ENCODE results near the gene ARF3. TPM values are rescaled to one million over a fixed set of nuclear protein-coding genes. Genes with fewer than 3 reads are reported as not detected.

The ARF3 gene
- polyA plus RNA-seq (2013, experiment 1 of 2; ENCODE audit: insufficient read length) = 136 TPM
- polyA plus RNA-seq (2013, experiment 2 of 2; ENCODE audit: insufficient read length) = 126 TPM

DNA sequence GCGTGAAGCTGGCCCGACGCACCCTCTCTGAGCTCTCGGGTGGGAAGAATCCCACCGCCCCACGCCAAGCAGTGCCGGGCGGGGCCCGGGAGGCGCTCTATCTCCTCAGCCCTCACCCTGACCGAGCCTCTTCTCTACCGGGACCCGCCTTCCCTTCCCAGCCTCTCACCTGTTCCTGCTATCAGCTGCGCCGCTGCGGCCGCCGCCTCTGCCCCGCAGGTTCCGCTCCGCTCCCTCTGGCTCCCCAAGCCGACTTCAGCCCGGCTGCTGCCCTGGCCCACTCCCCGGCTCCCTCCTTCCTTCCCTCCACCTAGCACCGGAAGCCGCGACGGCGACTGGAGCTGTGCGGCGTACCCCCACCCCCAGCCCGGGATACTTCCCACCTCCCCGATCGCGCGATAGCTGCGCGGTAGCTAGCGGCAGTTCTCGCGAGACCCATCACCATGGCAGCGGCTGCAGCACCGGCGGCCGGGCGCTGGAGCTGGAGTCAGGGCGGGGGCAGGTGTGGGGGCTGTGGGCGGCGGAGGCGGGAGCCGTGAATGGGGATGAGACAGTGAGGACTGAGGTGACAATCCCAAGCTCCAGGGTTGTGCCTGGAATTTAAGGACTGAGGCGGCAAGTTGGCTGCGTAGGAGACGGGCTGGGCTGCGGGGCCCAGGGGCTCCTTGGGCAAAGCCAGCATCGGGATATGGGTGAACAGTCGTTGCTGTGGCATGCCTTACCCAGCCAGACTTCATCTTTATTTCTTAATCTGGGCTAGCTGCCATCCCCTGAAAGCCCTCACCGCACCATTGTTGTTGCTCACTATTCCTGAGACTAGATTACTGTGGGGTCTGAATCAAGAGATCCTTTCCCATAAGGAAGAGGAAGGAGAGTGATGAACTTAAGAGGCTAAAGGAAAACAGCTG, at the start of gene ARF3:
Gene ARF3, minus strand, starts transcription at position 347 of the 908 bp plus-strand sequence. CDS start 16,392 bp downstream, outside the sequence.
- DNase-seq = peak; percentile 95

DNA sequence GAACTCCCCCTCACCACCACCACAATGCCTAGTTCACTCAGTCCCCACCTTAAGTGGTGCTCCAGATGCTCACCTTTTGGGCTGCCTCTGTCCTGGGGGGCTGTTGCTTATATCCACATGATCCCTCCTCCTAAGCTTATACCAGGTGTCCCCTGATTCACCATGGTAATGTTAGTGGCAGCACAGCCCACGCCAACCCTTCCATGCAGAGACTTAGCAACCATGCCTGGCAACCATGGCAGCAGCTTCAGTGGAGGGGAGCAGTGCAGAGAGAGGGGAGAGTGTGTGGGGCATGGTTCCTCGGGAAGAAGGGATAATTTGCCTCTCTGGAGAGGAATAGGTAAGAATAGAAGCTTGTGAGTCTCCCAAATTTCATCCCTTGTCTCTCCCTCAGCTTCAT, 43.1 kb upstream of the ARF3 start:
- DNase-seq = no peak

- peak; percentile 58 for DNase-seq
These were observed 42.3 kb upstream of the ARF3 start, which contains the start of gene DDN for GRCh38 chr12:48999371-49000131. Gene DDN, minus strand, starts transcription at chr12:48999375. Its CDS starts 88 bp downstream, at chr12:48999287.

DNA sequence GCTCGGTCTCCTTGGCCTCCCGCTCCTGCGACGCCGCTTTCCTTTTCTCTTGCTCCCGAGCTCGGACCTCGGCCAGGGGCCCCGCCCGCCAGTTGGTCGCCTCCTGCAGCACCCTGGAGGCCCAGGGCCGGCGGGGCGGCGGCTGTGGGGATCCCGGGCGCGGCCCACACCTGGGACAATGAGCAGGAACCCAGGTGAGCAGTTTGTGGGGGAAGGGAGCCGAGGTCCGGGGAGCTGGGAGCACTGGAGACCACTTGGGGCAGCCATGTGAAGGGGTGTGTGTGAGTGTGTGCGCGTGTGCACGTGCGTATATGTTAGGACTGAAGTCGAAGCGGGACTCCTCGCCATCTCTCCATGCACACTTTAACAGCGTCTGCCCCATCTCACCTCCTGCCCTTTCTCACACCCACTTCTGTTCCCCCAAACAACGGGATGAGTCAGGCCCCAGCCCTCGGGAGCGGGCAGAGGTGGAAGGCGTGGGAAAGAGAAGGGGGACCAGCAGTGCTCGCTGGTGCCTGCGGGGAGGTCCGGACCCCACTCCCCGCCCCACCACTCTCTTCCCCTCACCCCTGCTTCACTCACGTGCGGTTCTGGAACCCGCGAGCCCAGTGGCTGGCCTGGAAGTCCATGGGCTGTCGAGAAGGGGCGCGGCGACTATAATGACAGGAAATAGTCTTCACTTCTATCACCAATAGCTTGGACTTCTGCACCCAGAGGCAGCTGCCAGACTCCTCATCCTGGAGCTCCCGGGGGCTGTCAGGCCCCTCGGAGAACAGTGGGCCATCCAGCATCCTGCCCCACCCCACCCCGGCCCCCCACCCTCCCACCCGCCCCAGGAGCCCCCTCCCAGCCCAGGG, 41.4 kb upstream of the ARF3 start:
- DNase-seq = no peak

DNA sequence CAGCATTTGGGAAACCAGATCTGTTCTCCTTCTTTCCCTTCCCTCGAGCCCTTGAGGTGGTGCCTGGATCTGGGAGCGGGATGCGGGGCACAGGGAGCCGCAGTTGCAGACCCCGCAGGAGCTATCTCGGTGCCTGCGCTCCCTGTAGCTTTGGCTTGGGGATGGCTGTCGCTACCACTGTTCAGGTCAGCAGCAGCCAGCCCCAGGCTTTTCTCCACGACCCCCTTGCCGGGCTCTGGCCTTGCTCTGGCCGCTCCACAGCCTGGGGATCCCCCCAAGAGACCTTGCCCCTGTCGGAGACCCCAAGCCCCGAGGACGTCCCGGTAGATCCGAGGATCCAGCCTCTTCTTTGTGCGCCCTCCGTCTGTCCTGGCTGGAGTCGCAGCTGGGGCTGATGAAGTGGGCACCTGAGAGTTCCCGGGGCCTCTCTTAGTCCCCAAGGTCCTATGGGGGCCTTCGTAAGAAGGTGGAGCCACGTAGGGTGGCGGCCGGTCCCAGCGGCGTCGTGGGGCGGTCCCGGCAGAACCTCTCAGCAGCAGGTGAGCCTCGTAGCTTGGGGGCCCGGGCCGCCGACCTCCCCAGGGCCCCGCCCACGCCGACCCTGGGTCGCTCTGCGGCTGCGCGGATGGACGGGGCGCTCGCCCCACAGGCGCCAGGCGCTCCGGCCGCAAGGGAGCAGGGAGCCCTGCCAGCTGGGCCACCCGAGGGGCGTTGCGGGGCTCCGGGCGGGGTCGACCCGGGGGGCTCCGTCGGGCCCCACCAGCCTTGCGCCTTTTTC, 40.6 kb upstream of the ARF3 start:
- no peak for DNase-seq

- DNase-seq = peak; percentile 75
These were observed 39.8 kb upstream of the ARF3 start for GRCh38 chr12:48996794-48997718.

DNA sequence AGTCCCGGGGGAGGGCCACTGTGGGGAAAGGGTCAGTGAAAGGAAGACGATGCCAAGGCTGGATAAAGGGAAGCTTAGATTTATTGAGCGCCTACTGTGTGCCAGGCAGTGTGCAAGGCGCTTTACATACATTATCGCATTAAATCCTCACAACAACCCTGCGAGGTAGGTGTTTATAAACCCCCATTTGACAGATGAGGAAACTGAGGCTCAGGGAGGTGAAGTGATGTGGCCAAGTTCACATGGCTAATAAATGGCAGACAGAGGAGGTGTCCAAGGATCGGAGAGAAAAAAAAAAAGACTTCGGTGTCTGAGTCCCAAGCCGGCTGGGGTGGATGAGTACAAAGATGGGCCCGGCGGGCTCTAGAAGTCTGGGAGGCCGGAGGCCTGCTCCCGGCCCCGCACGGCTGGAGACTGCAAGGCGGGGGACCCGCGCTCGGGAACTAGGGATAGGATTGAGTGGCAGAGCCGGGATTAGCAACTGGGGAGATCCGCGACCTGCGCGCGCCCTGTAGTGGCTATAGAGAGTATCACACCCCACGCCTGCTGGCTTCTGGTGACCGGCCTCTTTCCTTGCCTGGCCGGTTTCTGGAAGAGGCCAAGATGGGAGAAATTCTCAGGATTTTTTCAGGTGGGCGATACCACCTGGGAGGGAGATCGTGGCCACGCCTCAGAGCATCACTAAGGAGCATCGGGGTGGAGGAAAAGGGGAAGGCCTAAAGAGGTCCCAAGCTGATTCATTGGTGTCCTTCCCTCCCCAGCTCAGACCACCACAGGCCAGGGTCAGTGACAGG, 38.0 kb upstream of the ARF3 start:
- peak; percentile 78 for DNase-seq

- no peak for DNase-seq
These were observed 37.2 kb upstream of the ARF3 start for GRCh38 chr12:48994224-48995085.

- no peak for DNase-seq
These were observed 36.5 kb upstream of the ARF3 start for GRCh38 chr12:48993787-48994186.

GRCh38 chr12:48991247-48992050, 34.2 kb upstream of the ARF3 start:
- no peak for DNase-seq

- DNase-seq = no peak
These were observed 33.3 kb upstream of the ARF3 start for GRCh38 chr12:48990552-48990951.

DNA sequence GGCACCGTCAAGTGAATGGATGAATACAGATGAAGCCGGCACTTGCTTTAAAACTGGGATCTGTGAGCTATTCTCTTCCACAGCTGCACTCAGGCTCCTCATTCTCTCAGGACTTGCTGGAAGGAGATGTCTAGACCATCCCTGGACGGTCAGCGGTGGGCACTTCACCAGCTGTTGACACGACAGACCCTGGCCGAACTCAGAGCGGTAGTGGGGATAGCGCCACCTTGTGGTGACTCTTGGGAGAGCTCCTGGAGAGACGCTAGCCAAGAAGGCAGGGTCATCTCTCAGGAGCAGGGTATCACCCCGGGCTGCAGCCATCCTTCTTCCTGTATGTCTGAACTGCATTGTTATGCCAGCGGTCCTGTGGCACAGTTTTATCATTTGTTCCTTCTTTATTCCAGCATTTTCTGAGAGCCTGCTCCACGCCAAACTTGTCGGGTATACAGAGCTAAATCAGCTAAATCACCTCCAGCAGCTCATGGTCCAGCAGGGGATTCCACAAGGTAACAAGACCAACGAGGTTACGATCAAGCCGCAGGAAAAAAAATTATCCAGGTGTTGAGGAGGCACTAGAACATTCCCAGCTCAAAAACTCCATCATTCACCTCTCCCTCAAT, 30.9 kb upstream of the ARF3 start:
- DNase-seq = peak; percentile 46

- DNase-seq = no peak
These were observed 29.5 kb upstream of the ARF3 start for GRCh38 chr12:48986720-48987291.

- DNase-seq = no peak
These were observed 28.6 kb upstream of the ARF3 start for GRCh38 chr12:48985901-48986300.

DNA sequence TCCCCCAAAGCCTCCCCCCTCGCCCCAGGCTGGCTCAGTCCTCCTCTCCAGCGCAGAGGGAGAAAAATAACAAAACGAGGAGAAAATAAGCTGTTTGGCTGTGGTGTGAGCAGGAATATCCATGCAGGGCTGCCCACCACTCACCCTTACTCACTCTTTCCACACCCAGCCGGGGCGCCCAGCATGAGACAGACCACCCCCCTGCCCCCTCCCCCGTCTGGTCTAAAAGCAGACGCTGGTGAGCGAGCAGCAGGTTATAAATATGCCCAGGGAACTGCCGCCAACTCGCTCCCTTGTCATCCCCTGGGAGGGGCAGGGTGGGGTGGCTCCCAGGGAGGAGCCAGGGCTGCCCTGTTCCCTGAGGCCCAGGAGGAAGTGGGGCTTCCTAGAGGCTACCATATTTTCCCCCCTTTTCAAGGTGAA, 28.2 kb upstream of the ARF3 start:
- no peak for DNase-seq

GRCh38 chr12:48982397-48983080, 25.3 kb upstream of the ARF3 start:
- no peak for DNase-seq

All from fibroblast of skin of scalp (primary cell).